GM19043 (cell line): ENCODE measurements around the gene GIT2.
"Not testable (repeated sequence)": the region's sequence is repeated elsewhere in the genome, so short reads cannot be mapped to it uniquely, and the experiment has no call there.

Experiments
- ATAC-seq: cut with Tn5 transposase; IDR thresholded peaks from one replicate; pipeline ENCODE4 v1.9.1; 2021; ENCODE audit warnings: low read depth; ENCODE audit not compliant: unreplicated experiment

The GIT2 gene

DNA sequence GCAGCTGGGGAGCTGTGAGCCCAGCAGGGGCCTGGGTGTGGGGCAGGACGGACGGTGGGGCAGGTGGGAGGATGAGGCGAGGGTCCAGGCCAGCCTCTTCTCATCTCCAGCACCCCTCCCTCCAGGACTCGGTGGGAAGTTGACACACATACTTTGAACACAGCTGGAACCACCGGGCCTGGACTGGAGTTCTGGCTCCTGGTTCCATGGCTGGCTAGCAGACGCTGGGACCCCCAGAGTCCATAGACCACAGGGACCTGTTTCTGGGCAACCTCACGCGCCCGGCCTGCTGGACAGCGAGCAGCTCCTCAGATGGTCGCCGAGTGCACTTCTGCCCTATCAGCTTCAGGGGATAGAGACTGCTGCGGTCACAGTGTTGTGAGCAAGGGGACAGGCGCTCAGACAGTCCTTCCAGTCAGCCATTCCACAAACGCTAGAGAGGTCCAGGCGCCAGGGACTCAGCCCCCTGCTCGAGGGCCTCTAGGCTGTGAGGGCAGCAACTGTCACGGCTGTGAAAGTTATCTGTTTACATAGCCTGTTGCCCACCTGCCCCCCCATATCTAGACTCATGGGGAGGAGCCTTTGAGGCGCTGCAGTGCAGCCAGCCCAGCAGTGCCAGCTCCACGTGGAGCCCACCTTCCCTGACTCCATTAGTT lies 70.9 kb downstream of the GIT2 start:
- no peak for ATAC-seq

DNA sequence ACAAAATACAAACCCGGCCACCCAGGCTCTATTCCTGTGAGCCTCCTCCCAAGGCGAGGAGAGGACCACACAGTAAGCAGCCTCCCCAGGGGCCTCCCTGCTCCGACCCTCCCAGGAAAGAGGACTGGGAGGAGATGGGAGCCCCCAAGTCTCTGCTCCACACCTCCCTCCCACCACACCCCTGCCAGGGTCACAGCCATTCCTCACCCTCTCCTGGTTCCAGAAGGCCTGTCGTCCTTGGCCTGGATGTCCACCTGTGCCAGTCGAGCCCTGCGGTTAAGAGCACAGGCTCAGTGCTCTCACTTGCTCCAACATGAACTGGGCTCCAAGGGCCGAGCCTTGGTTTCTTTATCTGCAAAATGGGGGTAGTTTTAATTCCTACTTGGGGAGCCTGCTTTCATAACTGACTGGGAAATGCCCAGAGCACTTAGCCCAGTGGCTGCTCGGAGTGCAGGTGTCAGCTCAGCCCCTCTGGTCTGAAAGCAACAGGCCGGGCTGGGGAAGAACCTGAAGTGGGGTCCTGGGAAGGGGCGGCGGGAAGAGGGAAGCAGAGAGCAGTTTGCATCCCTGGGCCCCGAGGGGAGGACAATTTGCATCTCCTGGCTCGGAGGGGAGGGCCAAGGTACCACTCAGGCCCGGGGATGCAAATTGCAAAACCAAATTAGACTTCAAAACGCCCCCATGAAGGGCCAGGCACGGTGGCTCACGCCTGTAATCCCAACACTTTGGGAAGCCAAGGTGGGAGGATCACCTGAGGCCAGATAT lies 72.5 kb downstream of the GIT2 start:
- no peak for ATAC-seq

GRCh38 chr12:109923038-109923437 lies 73.1 kb downstream of the GIT2 start:
- no peak for ATAC-seq

GRCh38 chr12:109921982-109922381 lies 74.2 kb downstream of the GIT2 start:
- no peak for ATAC-seq

DNA sequence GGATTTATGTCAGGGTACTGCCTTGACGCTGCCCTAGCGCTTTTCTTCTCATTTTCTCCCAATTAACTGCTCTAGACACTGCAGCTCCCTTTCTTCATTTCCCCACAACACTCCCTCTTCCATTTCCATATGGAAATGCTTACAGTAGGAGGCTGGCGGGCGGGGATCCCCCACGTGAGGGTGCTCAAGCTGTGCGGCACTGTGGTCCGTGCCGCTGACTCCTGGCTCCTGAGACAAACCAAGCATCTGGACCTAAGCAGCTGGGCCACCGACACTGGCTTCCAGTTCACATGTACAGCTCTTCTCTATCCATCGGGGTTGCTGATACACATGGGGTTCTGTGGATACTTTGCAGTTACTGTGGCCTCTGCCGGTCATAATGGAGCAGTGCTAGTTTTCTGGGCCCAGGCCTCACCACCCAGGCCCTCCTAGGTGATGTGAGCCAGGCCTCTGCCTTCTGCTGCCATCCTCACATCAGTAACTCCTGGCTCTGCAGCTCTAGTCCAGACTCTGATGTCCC lies 75.8 kb downstream of the GIT2 start:
- ATAC-seq: no peak

GRCh38 chr12:109919456-109919855 lies 76.7 kb downstream of the GIT2 start:
- ATAC-seq: no peak

DNA sequence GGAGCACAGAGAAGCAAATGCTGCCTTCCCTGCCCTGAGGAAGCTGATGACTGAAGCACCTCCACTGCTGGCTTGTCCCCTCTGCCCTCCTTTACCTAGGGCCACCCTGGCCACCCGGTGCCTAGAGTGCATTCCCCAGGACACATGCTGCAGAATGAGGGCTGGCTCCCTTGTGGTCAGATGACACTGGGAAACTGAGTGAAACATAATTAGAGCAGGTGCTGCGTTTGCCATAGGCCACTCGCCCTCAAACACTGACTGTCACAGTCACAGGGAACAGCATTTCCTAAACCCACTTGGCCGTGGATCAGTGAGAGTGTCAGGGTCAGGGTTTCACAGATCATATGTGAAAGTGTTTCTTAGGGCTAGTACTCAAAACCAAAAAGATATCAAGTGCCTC lies 80.1 kb downstream of the GIT2 start:
- ATAC-seq: no peak

GRCh38 chr12:109915171-109916040 lies 80.8 kb downstream of the GIT2 start:
- no peak for ATAC-seq

- ATAC-seq: no peak
Observed at GRCh38 chr12:109914461-109914860, 81.7 kb downstream of the GIT2 start.

DNA sequence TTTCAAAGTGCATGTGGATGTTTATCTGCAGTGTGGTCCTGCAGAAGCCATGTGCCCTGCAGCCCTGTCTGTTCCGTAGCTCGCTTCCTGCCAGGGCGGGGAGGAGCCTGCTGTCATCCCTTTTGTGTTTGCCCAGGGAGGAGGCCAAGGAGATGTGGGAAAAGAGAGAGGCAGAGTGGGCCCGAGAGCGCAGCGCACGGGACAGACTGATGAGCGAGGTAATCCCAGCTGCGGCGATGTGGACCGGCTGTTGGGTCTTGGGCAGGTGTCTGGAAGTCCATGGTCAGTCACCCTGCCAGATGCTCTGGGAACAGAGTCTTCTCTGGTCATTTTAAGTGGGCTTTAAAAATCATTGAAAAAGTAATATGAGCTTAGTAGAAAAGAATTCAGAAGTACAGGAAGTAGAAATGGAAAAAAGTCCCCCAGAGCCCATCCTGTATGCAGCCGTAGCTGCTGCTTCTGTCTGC lies 83.3 kb downstream of the GIT2 start:
- ATAC-seq: no peak

DNA sequence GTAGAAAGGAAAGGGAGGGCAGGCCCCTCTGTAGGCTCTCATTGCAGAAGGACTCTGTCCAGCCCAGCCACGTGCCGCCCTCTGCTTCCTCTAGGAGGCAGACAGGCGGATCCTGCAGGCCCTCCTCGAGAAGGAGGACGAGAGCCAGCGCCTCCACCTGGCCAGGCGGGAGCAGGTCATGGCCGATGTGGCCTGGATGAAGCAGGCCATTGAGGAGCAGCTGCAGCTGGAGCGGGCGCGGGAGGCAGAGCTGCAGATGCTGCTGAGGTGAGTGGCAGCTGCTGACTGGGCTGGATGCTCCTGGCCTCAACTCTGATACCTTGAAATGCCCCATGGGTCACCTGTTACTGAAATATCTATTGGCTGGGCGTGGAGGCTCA lies 85.2 kb downstream of the GIT2 start:
- no peak for ATAC-seq

DNA sequence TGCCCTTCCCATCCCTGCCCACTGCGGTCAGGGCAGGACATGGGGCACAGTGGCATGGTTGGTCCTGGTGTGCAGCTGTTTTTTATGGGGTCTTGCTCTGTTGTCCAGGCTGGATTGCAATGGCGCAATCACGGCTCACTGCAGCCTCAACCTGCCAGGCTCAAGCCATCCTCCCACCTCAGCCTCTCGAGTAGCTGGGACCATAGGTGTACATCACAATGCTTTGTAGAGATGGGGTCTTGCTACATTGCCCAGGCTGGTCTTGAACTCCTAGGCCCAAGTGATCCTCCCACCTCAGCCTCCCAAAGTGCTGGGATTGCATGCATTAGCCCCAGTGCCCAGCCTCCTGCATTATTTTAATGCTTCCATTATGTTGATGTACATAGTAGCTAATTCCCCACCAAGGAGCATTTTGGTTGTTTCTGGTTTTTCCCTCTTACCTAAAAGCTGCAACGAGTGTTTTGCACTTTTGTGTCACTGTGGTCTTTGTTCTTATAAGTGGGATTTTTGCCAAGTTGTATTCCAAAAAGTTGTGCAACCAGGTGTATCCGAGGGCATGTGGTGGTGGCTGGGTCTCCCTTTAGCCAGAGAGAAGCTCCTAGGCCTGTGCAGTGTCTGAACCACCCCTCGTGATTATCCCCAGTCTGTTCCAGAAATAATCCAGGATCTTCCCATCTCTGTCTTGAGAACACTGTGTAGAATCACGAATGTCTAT lies 85.8 kb downstream of the GIT2 start:
- ATAC-seq: no peak

DNA sequence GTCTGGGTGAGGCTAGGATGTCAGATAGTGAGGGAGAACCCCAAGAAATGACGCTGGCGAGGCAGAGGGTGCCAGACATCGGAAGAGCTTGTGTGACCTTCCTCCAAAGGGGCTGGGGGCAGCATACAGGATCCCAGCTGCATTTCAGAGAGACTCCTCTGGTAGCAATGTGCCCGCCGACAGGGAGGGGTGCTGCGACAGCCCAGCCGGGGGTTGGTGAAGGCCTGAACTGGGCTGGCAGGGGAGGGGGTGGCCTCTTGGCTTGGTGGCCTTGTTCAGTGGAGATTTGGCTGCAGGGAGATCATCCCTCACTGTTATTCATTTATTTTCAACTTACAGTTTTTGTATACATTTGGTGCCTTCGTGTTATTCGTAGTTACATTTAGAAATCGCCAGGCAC lies 90.9 kb downstream of the GIT2 start:
- ATAC-seq: no peak

- no peak for ATAC-seq
Observed at GRCh38 chr12:109902891-109903418, 93.2 kb downstream of the GIT2 start.

- no peak for ATAC-seq
Observed at GRCh38 chr12:109900752-109901580, 95.2 kb downstream of the GIT2 start.

GRCh38 chr12:109899783-109900751 lies 96.1 kb downstream of the GIT2 start, which contains the start of gene TCHP:
Gene TCHP, plus strand, starts transcription at chr12:109900274. Its CDS starts 2,753 bp downstream, at chr12:109903027.
- ATAC-seq: no peak

- not testable (repeated sequence) for ATAC-seq
Observed at GRCh38 chr12:109899345-109899744, 96.8 kb downstream of the GIT2 start.

GRCh38 chr12:109897029-109897428 lies 99.1 kb downstream of the GIT2 start:
- no peak for ATAC-seq
